Measurements from ENCODE around the gene TYROBP. TPM values are rescaled to one million over a fixed set of nuclear protein-coding genes. Genes with fewer than 3 reads are reported as not detected.
A peak's percentile ranks its signal among the peaks of the same experiment; 100 is the strongest.

The TYROBP gene
- total and polyA plus RNA-seq, 2 of the 4 experiments (the other 2 are of a cell fraction): not detected

DNA sequence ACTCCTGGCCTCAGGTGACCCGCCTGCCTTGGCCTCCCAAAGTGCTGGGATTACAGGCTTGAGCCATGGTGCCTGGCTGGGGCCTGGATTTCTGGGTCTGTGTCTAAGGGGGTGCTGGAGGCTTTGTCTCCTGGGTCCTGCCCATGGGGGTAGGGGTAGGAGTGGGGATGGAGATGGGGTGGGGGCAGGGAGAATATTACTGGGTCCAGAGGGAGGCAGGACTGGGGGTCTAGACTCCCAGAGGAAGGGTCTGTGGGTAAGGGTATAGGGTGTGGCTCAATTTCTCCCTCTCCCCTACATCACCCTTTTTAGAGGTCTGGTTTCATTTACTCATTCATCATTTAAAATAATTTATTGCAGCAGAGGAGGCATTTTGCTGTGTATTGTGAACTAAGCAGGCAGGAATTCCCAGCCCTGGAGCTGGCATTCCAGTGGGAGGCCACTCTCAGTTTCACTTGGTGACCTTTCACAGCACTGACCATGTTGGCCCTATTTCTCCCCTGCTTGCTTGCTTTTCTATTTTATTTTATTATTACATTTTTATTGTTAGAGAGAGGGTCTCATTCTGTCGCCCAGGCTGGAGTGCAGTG lies 6.9 kb downstream of the TYROBP start (continued):
- TF ChIP-seq MAZ (IDR thresholded peaks at IDR 0.05; ENCODE audit: borderline replicate concordance, low read depth, low read length): no peak
- TF ChIP-seq POLR2A (IDR thresholded peaks at IDR 0.05; ENCODE audit: low read depth, low read length): no peak

DNA sequence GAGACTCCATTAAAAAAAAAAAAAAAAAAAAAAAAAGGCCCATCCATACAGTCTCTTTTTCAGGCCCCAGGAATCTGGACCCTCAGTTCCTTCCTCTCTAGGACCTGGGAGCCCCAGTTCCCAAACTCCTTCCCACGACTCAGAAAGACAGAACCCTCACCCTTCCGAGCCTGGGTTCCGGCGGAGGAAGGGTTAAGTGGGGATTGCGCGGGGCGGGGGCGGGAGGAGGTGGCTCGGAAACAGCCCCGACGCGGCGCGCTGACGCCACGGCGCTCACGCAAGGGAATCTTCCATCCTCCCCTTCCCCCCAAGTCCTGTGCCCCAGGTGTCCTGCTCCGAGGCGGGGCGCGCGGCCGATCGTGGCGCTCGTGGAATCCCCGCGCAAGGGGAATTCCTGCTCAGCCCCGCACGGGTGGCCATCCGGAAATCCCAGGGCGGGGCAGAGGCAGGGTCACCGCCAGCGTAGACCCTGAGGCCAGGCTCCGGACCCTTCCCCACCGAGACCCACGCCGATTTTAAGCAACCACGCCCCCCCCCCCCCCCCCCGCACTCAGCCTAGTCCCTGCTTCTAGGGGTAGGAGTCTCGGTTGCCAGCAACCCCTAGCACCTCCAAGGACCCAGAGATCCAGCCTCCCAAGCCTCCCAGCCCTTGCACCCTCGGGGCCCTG lies 8.4 kb downstream of the TYROBP start:
- peak overlapping the region; percentile 36; the same call in 1 of the 3 replicates for H2BK15ac ChIP-seq (ENCODE audit: low read depth, low read length)
- ATAC-seq (ENCODE audit: low read depth): peak; percentile 71
- H3K27ac ChIP-seq (ENCODE audit: insufficient read depth, low read length): peak overlapping the region; percentile 82
- peak overlapping the region; percentile 93 for H3K9ac ChIP-seq (ENCODE audit: low read depth, low read length)
- H3K36me3 ChIP-seq (ENCODE audit: control insufficient read depth, insufficient read depth, low read length): peaks cover 14% of the 10 kb centered on the region
- dilution Hi-C loops (cut with HindIII; ENCODE audit: low sequenced_read_pairs, unreplicated experiment) (no loop called here), intact Hi-C loops (cut with micrococcal nuclease) (loop anchor here (1.0 kb wide), 1 partner anchor 32 kb away; no protein-coding TSS in a partner anchor), in situ Hi-C loops (cut with MboI; ENCODE audit: low sequenced_read_pairs) (no loop called here)
- peak overlapping the region; percentile 95 for H4K5ac ChIP-seq (ENCODE audit: low read depth, low read length)
- H3K23ac ChIP-seq (ENCODE audit: low read depth, low read length): peak overlapping the region; percentile 19; the same call in 1 of the 2 replicates
- H3K18ac ChIP-seq (ENCODE audit: low read depth, low read length): peak overlapping the region; percentile 91
- no peaks in the 10 kb centered on the region for H3K27me3 ChIP-seq (ENCODE audit: control insufficient read depth, insufficient read depth, low read length)
- no peaks in the 10 kb centered on the region for H4K20me1 ChIP-seq (ENCODE audit: insufficient read depth, low read length)
- CTCF ChIA-PET: no interaction called here
- H2BK120ac ChIP-seq (ENCODE audit: low read depth, low read length): peak overlapping the region; percentile 9; the same call in 1 of the 2 replicates
- POLR2A ChIA-PET (ENCODE audit: unreplicated experiment): no interaction called here
- H3K4me3 ChIP-seq (ENCODE audit: insufficient read depth, low read depth, low read length): peak overlapping the region; percentile 79
- peak overlapping the region; percentile 65 for H3K14ac ChIP-seq (replicated peaks; ENCODE audit: low read depth, low read length)
- H2AK5ac ChIP-seq (ENCODE audit: low read depth, low read length): peak overlapping the region; percentile 86
- peak overlapping the region; percentile 44 to 99 for H4K8ac ChIP-seq (ENCODE audit: low read depth in 2 of 2, low read length in 2 of 2)
- peak overlapping the region; percentile 67; the same call in 1 of the 2 replicates for H3K56ac ChIP-seq (ENCODE audit: extremely low read depth, insufficient read depth, low read length)
- H2BK5ac ChIP-seq (ENCODE audit: low read depth, low read length, poor library complexity, severe bottlenecking): peak overlapping the region; percentile 94
- peaks cover 17% of the 10 kb centered on the region for H3K9me1 ChIP-seq (ENCODE audit: insufficient read depth, low read length)
- no peaks in the 10 kb centered on the region for H3K9me3 ChIP-seq (ENCODE audit: control insufficient read depth, insufficient read depth, low read length)
- H2AFZ ChIP-seq (replicated peaks; ENCODE audit: low read length, poor library complexity): peak overlapping the region; percentile 96
- peak overlapping the region; percentile 79 for H3K4ac ChIP-seq (ENCODE audit: low read depth, low read length)
- peak; percentile 81 for DNase-seq
- peaks cover 13 to 37% of the 10 kb centered on the region in 2 experiments; a peak in 3 of 4 replicates for H3K79me1 ChIP-seq (ENCODE audit: low read depth in 1 of 2, low read length in 2 of 2)
- no peak overlapping the region for H2BK20ac ChIP-seq (ENCODE audit: low read depth, low read length)
- H2AK9ac ChIP-seq (replicated peaks; ENCODE audit: low read depth, low read length, poor library complexity): peak overlapping the region; percentile 100
- TF ChIP-seq, protein P1, sequence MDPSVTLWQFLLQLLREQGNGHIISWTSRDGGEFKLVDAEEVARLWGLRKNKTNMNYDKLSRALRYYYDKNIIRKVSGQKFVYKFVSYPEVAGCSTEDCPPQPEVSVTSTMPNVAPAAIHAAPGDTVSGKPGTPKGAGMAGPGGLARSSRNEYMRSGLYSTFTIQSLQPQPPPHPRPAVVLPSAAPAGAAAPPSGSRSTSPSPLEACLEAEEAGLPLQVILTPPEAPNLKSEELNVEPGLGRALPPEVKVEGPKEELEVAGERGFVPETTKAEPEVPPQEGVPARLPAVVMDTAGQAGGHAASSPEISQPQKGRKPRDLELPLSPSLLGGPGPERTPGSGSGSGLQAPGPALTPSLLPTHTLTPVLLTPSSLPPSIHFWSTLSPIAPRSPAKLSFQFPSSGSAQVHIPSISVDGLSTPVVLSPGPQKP (IDR thresholded peaks at IDR 0.05; ENCODE audit: borderline replicate concordance, low read depth, low read length): no peak
- TF ChIP-seq, protein P2, sequence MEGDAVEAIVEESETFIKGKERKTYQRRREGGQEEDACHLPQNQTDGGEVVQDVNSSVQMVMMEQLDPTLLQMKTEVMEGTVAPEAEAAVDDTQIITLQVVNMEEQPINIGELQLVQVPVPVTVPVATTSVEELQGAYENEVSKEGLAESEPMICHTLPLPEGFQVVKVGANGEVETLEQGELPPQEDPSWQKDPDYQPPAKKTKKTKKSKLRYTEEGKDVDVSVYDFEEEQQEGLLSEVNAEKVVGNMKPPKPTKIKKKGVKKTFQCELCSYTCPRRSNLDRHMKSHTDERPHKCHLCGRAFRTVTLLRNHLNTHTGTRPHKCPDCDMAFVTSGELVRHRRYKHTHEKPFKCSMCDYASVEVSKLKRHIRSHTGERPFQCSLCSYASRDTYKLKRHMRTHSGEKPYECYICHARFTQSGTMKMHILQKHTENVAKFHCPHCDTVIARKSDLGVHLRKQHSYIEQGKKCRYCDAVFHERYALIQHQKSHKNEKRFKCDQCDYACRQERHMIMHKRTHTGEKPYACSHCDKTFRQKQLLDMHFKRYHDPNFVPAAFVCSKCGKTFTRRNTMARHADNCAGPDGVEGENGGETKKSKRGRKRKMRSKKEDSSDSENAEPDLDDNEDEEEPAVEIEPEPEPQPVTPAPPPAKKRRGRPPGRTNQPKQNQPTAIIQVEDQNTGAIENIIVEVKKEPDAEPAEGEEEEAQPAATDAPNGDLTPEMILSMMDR (conservative IDR thresholded peaks at IDR 0.05; ENCODE audit: low read depth, low read length): no peak
- TF ChIP-seq CEBPB (IDR thresholded peaks at IDR 0.05; ENCODE audit: low read depth, low read length): peak; percentile 42; the same call in 1 of the 2 replicates
- TF ChIP-seq RAD21 (IDR thresholded peaks at IDR 0.05; ENCODE audit: low read length): 0 out of 2 replicates have a peak, but pooled peaks have one; percentile 0
- TF ChIP-seq MXI1 (IDR thresholded peaks at IDR 0.05; ENCODE audit: borderline replicate concordance, low read depth, low read length): peak; percentile 44; the same call in 1 of the 2 replicates
- TF ChIP-seq FOS (IDR thresholded peaks at IDR 0.05; ENCODE audit: low read depth, low read length): no peak
- TF ChIP-seq MAZ (IDR thresholded peaks at IDR 0.05; ENCODE audit: borderline replicate concordance, low read depth, low read length): peak; percentile 97
- TF ChIP-seq NFE2L2 (IDR thresholded peaks at IDR 0.05; ENCODE audit: low read depth, low read length): no peak
- TF ChIP-seq RFX5 (IDR thresholded peaks at IDR 0.05; ENCODE audit: low read depth, low read length): no peak
- H3K4me2 ChIP-seq (ENCODE audit: low read depth, low read length): peak overlapping the region; percentile 95
- H3K4me1 ChIP-seq (ENCODE audit: control insufficient read depth, insufficient read depth, low read length): peaks cover 28% of the 10 kb centered on the region
- no TSS peak for BruUV-seq (replicated peaks)
- peak overlapping the region; percentile 84 for H4K91ac ChIP-seq (ENCODE audit: insufficient read depth, low read depth, low read length)
- WGBS, 2 experiments (ENCODE audit: extremely low coverage in 2 of 2, insufficient read length in 1 of 2): 0% methylated on average over 4 of the region's 43 CpGs; no CpG with 5 or more reads in 1 of the 2 experiments
